HUES64 (cell line): ENCODE measurements around the gene AKAP11.

ENCODE experiments used
- H3K27ac ChIP-seq: 2 replicates; pipeline ENCODE4 v1.7.0; 2013; ENCODE audit warnings: low read depth, low read length, inconsistent platforms
- H3K27me3 ChIP-seq: 2 replicates; pipeline ENCODE4 v1.6.1; 2013; ENCODE audit warnings: mild to moderate bottlenecking, low read length; ENCODE audit not compliant: insufficient read depth
- H3K36me3 ChIP-seq: 2 replicates; pipeline ENCODE4 v1.6.1; 2013; ENCODE audit warnings: mild to moderate bottlenecking, low read length; ENCODE audit not compliant: insufficient read depth
- H3K4me1 ChIP-seq: 2 replicates; pipeline ENCODE4 v1.6.1; 2013; ENCODE audit warnings: mild to moderate bottlenecking, low read length, moderate library complexity; ENCODE audit not compliant: insufficient read depth
- H3K4me3 ChIP-seq: 2 replicates; pipeline ENCODE4 v1.5.1; 2013; ENCODE audit warnings: mild to moderate bottlenecking, low read length, moderate library complexity
- H3K9ac ChIP-seq: 2 replicates; pipeline ENCODE4 v1.6.1; 2013; ENCODE audit warnings: mild to moderate bottlenecking, low read depth, low read length
- H3K9me3 ChIP-seq: 2 replicates; pipeline ENCODE4 v1.6.1; 2013; ENCODE audit warnings: low read depth, low read length; ENCODE audit not compliant: insufficient read depth
- WGBS: fragments of 150-250, 120-280 bp; methylation state at CpG from one replicate; pipeline ENCODE4 v1.1.7; 2013; ENCODE audit warnings: missing lambda C conversion rate; 5-methylcytosine and 5-hydroxymethylcytosine counted together

AKAP11 gene

DNA sequence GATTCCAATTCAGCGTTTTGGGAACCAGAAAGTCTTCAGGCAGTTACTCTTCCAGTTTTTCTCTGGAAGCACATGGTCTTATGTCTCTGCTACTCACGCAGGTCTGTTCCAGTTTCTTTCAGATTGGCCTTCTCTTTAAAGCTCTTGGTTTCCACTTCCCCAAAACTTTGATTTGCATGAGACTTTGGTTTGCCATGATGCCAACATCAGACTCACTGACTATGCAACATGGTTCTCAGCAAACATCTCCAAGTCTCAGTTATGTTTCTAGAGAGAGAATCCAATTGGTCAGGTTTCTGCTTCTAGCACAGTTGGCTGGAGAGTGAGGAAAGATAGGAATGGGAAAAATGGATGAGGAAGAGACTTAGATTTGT lies 3.1 kb downstream of the AKAP11 start:
- Histone ChIP-seq H3K4me1 (peaks cover 21% of the 10 kb centered on the region), H3K36me3 (no peaks in the 10 kb centered on the region), H3K4me3 (no peak overlapping the region), H3K27ac (no peak overlapping the region), H3K27me3 (no peaks in the 10 kb centered on the region), H3K9ac (no peak overlapping the region), H3K9me3 (peaks cover 9% of the 10 kb centered on the region)
- 93% methylated on average over 2 of the region's 2 CpGs for WGBS

DNA sequence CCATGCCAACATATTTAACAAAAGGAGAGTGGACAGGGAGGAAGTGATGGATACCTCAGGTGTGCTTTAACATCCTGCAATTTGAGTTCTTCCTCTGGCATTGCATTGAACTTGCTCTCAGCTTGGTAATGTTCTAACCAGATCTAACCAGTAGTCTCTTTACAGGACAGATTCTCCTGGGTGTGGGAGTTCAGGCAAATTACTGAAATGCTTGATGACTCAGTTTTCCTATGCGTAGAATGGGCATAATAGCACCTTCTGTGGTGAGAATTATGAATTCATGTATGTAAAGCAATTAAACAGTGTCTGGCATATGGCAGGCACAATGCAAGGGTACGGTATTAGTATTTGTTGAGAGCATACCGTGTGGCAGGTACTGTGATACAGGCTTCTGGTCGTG lies 3.6 kb downstream of the AKAP11 start:
- H3K9ac ChIP-seq: no peak overlapping the region
- no peak overlapping the region for H3K27ac ChIP-seq
- WGBS: 95% methylated on average over 4 of the region's 4 CpGs
- H3K9me3 ChIP-seq: peaks cover 5% of the 10 kb centered on the region
- no peaks in the 10 kb centered on the region for H3K27me3 ChIP-seq
- no peak overlapping the region for H3K4me3 ChIP-seq
- H3K4me1 ChIP-seq: peaks cover 25% of the 10 kb centered on the region
- H3K36me3 ChIP-seq: no peaks in the 10 kb centered on the region

DNA sequence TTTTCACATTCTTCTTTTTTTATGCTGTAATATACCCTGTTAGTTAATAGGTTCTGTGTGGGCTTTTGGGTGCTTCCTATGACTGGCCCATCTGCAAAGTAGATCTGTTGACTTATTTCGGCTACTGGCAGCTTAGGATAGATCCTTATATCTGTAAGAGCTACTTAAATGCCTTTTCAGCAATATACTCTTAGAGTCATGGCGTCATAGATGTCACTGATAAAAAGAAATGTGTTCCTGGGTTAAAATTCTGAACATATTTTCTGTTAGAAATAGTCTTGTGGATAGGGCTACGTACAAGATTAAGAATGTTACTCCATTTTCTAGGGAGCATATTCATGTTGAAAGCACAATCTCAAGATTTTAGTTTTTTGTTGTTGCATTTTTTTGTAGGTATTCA lies 4.7 kb downstream of the AKAP11 start:
- H3K9me3 ChIP-seq: no peaks in the 10 kb centered on the region
- H3K9ac ChIP-seq: no peak overlapping the region
- no peak overlapping the region for H3K4me3 ChIP-seq
- no peaks in the 10 kb centered on the region for H3K36me3 ChIP-seq
- WGBS: 90% methylated on average over 3 of the region's 3 CpGs
- no peak overlapping the region for H3K27ac ChIP-seq
- H3K27me3 ChIP-seq: no peaks in the 10 kb centered on the region
- H3K4me1 ChIP-seq: peaks cover 28% of the 10 kb centered on the region

DNA sequence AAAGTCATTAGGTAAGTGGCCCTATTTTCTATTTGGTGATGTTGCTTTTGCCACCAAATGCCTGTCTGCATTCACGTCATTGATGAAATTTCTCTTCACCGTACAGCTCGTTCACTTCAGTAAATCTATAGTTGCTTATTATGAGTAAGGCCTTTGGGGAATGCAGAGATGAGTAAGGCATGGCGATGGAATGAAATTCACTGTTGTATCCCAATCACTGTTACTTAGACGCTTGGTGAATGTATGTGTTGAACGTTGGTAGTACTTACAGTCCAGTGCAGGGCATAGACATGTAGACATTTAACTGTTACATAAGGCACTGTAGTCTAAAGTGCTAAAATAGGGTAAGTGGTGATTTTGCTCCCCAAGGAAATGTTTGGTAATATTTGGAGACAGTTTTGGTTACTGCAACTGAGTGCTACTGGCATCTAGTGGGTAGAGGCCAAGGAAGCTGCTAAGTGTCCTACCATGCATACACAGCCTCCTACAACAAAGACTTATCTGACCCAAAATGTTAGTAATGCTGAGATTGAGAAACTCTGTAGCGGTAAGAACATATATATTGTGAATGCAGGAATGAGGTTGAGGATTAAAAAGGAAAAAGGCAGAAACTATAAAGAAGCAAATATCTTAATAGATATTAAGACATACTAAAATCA lies 5.8 kb downstream of the AKAP11 start:
- Histone ChIP-seq H3K27ac (no peak overlapping the region), H3K27me3 (no peaks in the 10 kb centered on the region), H3K9me3 (no peaks in the 10 kb centered on the region), H3K9ac (no peak overlapping the region), H3K36me3 (no peaks in the 10 kb centered on the region), H3K4me3 (no peak overlapping the region), H3K4me1 (peaks cover 29% of the 10 kb centered on the region)
- 96% methylated on average over 6 of the region's 7 CpGs for WGBS

DNA sequence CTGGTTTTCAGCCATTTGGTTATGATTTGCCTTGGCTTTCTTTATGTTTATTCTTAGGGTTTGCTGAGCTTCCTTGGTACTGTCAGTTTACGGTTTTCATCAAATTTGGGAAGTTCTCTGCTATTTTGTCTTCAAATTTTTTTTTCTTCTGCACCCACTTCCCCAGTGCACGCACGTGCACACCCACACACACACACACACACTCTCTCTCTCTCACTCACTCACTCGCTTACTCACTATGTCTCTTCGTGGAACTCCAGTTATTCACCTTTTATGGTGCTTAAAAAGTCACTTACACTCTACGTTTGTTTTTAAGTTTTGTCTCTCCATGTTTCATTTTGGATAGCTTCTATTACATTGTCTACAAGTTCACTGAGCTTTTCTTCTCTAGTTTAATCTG lies 7.1 kb downstream of the AKAP11 start:
- H3K27ac ChIP-seq: no peak overlapping the region
- no peaks in the 10 kb centered on the region for H3K9me3 ChIP-seq
- no peaks in the 10 kb centered on the region for H3K27me3 ChIP-seq
- H3K4me1 ChIP-seq: peaks cover 37% of the 10 kb centered on the region
- WGBS: 94% methylated on average over 6 of the region's 6 CpGs
- H3K9ac ChIP-seq: no peak overlapping the region
- H3K36me3 ChIP-seq: no peaks in the 10 kb centered on the region
- H3K4me3 ChIP-seq: no peak overlapping the region

DNA sequence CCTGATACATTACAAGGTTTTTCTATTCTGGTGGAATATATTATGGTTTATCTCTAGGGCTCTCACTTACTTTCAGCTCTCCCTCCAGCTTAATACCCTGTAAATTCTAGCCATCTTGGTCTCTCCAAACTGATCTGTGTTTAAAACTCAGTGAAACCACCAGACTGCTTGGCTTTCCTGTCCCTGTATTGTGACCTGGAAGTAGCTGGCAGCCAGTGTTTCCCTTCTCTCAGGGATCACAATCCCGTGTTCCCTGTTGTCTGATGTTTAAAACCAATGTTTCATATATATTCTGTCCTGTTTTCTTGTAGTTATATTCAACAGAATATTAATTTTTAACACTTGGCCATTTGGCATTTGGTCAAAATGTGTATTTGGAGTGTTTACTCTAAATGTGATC lies 8.0 kb downstream of the AKAP11 start:
- Histone ChIP-seq H3K4me1 (peaks cover 44% of the 10 kb centered on the region), H3K9ac (no peak overlapping the region)

DNA sequence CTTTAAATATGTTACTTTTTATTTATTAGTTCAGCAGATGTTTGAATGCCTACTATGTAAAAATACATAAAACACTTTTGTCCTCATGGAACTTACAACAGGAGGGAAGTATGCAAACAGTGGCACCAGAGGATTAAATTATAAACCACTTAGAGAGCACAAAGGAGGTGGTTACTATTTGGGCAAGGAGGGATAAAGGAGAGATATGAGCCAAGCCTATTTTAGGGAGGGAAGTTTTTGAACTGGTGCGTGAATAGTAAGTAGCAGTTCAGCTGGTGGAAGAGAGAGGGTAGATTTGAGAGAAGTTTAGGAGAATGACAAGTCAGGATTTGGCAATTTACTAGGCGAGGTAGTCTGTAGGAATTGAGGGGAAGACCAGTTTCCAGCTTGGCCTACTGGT lies 8.6 kb downstream of the AKAP11 start:
- Histone ChIP-seq H3K9me3 (no peaks in the 10 kb centered on the region), H3K9ac (no peak overlapping the region), H3K27me3 (no peaks in the 10 kb centered on the region), H3K36me3 (no peaks in the 10 kb centered on the region; the same call in 1 of the 2 replicates), H3K27ac (no peak overlapping the region), H3K4me3 (no peak overlapping the region), H3K4me1 (peaks cover 44% of the 10 kb centered on the region)
- 88% methylated on average over 2 of the region's 2 CpGs for whole genome bisulfite sequencing

More for the DNA sequence above, 8.0 kb downstream of the AKAP11 start:
- no peaks in the 10 kb centered on the region for H3K9me3 ChIP-seq
- H3K36me3 ChIP-seq: no peaks in the 10 kb centered on the region
- H3K4me3 ChIP-seq: no peak overlapping the region
- no peaks in the 10 kb centered on the region for H3K27me3 ChIP-seq
- WGBS: 86% methylated on average over 1 of the region's 1 CpG
- no peak overlapping the region for H3K27ac ChIP-seq

DNA sequence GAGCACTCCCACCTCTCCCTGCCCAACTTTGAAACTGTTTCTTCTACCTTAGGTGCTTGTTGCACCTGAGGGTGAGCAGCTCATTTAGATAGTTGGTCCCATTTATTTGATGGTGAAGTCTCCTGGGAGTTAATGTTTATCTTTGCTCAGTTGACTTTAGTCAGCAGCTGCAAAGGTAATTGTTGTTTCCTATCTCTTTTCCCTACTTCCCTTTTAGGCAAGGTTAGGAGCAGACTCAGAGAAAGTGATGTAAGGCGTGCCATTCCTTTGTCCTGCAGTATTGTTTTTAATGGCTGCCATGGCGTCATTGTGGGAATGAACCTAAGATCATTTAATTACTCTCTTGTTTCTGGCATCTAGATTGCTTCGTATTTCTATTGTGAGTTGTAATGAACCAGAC lies 11.6 kb downstream of the AKAP11 start:
- H3K36me3 ChIP-seq: peaks cover 23% of the 10 kb centered on the region
- H3K27ac ChIP-seq: peak overlapping the region; percentile 56
- H3K9ac ChIP-seq: no peak overlapping the region
- H3K9me3 ChIP-seq: no peaks in the 10 kb centered on the region
- H3K4me1 ChIP-seq: peaks cover 29% of the 10 kb centered on the region
- no peak overlapping the region for H3K4me3 ChIP-seq
- H3K27me3 ChIP-seq: no peaks in the 10 kb centered on the region
- 83% methylated on average over 3 of the region's 3 CpGs for WGBS

DNA sequence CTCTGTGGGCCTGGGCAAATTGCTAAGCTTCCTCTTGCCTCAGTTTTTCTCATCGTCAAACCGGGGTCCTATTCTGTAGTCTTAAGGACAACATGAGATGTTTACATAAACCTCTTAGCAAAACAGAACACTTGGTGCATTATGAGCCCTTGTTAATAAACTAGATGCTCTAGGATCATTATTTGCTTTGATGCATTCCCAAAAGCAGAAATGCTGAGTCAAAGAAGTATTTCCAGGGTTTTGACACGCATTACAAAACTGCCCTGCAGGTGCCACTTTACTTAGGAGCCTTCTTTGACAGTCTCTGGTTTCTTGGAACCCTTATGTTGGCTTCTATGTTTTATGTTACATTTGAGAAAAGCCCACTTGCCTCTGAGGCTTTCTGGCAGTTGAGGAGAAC lies 12.1 kb downstream of the AKAP11 start:
- H3K4me1 ChIP-seq: peaks cover 29% of the 10 kb centered on the region
- 85% methylated on average over 3 of the region's 3 CpGs for WGBS
- H3K4me3 ChIP-seq: no peak overlapping the region

DNA sequence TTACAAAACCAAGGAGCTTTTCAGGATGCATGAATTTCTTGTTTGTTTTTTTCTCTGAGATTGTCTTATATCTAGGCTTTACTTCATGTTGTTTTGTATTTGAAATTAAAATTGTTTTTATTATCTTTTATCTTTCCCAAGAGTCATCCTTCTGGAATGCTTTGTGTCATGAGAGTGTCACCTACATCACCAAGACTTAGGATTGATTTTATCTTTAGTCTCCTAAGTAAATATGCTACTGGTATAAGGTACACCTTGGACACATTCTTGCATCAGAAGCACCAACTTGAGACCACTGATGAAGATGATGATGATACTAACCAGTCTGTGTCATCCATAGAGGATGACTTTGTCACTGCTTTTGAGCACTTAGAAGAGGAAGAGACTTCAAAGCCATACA lies 26.4 kb downstream of the AKAP11 start:
- H3K36me3 ChIP-seq: peaks cover 84% of the 10 kb centered on the region

More for the DNA sequence above, 12.1 kb downstream of the AKAP11 start:
- H3K27me3 ChIP-seq: no peaks in the 10 kb centered on the region
- H3K36me3 ChIP-seq: peaks cover 28% of the 10 kb centered on the region
- H3K9ac ChIP-seq: no peak overlapping the region
- H3K27ac ChIP-seq: peak overlapping the region; percentile 56
- H3K9me3 ChIP-seq: no peaks in the 10 kb centered on the region

DNA sequence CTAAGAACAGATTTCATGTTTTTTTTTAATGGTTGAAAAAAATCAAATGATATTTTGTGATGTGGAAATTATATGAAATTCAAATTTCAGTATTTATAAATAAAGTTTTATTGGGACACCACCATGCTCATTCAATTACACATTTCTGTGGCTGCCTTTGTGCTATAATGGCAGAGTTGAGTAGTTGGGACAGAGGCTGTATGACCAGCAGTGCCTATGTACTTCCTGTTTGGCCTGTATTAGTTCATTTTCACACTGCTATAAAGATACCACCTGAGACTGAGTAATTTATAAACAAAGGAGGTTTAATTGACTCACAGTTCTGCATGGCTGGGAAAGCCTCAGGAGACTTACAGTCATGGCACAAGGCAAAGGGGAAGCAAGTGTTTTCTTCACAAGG lies 33.6 kb downstream of the AKAP11 start:
- no peaks in the 10 kb centered on the region for H3K4me1 ChIP-seq
- H3K9ac ChIP-seq: no peak overlapping the region
- H3K9me3 ChIP-seq: no peaks in the 10 kb centered on the region
- no peak overlapping the region for H3K4me3 ChIP-seq
- H3K27me3 ChIP-seq: no peaks in the 10 kb centered on the region
- peaks cover 66% of the 10 kb centered on the region for H3K36me3 ChIP-seq
- no peak overlapping the region for H3K27ac ChIP-seq

More for the DNA sequence above, 26.4 kb downstream of the AKAP11 start:
- Histone ChIP-seq H3K4me3 (no peak overlapping the region), H3K27me3 (no peaks in the 10 kb centered on the region), H3K27ac (no peak overlapping the region), H3K9me3 (no peaks in the 10 kb centered on the region), H3K4me1 (no peaks in the 10 kb centered on the region), H3K9ac (no peak overlapping the region)

DNA sequence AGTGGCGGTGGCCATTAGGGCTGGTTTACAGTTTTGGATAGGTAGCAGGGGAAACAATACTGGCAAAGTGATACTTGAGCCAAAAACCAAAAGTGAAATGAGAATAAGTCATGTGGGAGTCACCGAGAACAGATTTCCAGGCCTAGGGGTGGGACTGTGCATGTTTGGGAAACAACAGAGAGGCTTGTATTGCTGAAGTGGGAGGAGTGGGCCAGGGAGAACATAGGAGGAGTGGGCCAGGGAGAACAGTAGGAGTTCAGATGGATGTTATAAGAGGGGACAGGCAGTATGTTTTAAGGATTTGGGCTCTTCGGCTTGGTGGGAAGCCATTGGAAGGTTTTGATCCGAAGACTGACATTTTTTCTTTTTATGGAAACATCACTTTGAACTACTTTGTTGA lies 35.5 kb downstream of the AKAP11 start:
- no peaks in the 10 kb centered on the region for H3K4me1 ChIP-seq
- no peaks in the 10 kb centered on the region for H3K27me3 ChIP-seq
- H3K27ac ChIP-seq: no peak overlapping the region
- H3K4me3 ChIP-seq: no peak overlapping the region
- peaks cover 57% of the 10 kb centered on the region for H3K36me3 ChIP-seq
- no peaks in the 10 kb centered on the region for H3K9me3 ChIP-seq
- 93% methylated on average over 3 of the region's 4 CpGs for WGBS
- H3K9ac ChIP-seq: no peak overlapping the region
